Subcutaneous adipose tissue (tissue), 4 donors: Measurements from ENCODE around the gene ATP8A2. TPM values are rescaled to one million over a fixed set of nuclear protein-coding genes. Genes with fewer than 3 reads are reported as not detected.

Experiments
- CTCF ChIP-seq: fragments of 450-650 bp; IDR thresholded peaks from one replicate; pipeline ENCODE4 v1.5.1; 2016; ENCODE audit warnings: low read depth, mild to moderate bottlenecking, control low read depth, antibody characterized with exemption, moderate library complexity
- total RNA-seq, 4 donors: library from RNA; depleted of rRNA; stranded (reverse); fragments of >200 nt; gene quantifications; one replicate each; pipeline ENCODE4 v1.1.0, GENCODE V29; 2016

ATP8A2 gene
- total RNA-seq, 4 donors from 2014 or later, result under 0.01 to 0.17 TPM; not detected in 2

- TF ChIP-seq CTCF, result no peak
Observed at GRCh38 chr13:26011996-26012821, 640.4 kb downstream of the ATP8A2 start.

- TF ChIP-seq CTCF, result no peak
Observed at GRCh38 chr13:26012995-26013394, 641.2 kb downstream of the ATP8A2 start.

- no peak for TF ChIP-seq CTCF
Observed at GRCh38 chr13:26015271-26016125, 643.7 kb downstream of the ATP8A2 start.

GRCh38 chr13:26016189-26016588 is 644.4 kb downstream of the ATP8A2 start:
- TF ChIP-seq CTCF, result no peak

GRCh38 chr13:26017196-26017921 is 645.6 kb downstream of the ATP8A2 start:
- TF ChIP-seq CTCF, result no peak

- TF ChIP-seq CTCF, result no peak
Observed at GRCh38 chr13:26017932-26018665, 646.3 kb downstream of the ATP8A2 start.
